Keratinocyte (primary cell): ENCODE measurements around the gene CAMKK2. TPM values are rescaled to one million over a fixed set of nuclear protein-coding genes. Genes with fewer than 3 reads are reported as not detected.

Experiments
- DNase-seq: peaks from one replicate; pipeline ENCODE4 v3.0.0-alpha.2; 2011; ENCODE audit warnings: low read depth, missing footprints, low spot score
- FAIRE-seq: peaks from 2 replicates; lab custom pipeline; 2011; peaks lifted over from hg19 to GRCh38; lab: Jason Lieb, UNC
- H2AFZ ChIP-seq: 2 replicates; pipeline ENCODE4 v1.6.0; 2012; ENCODE audit warnings: low read length, control low read depth, inconsistent platforms; ENCODE audit not compliant: control insufficient read depth
- H3K27ac ChIP-seq: 2 replicates; pipeline ENCODE4 v1.5.1; 2011; ENCODE audit warnings: low read length; ENCODE audit not compliant: control insufficient read depth, insufficient read depth
- H3K27me3 ChIP-seq: 3 replicates; pipeline ENCODE4 v1.6.0; 2011; ENCODE audit warnings: low read length; ENCODE audit not compliant: control insufficient read depth, insufficient read depth; ENCODE audit errors: extremely low read depth
- H3K36me3 ChIP-seq, 2 experiments: 2 replicates in 1 of 2; 3 replicates in 1 of 2; pipeline ENCODE4 v1.5.1; 2011; ENCODE audit warnings: low read length in 2 of 2, mild to moderate bottlenecking in 1 of 2; ENCODE audit not compliant: control insufficient read depth in 2 of 2, insufficient read depth in 2 of 2; ENCODE audit errors: extremely low read depth in 1 of 2
- H3K4me1 ChIP-seq: 3 replicates; pipeline ENCODE4 v1.5.1; 2011; ENCODE audit warnings: low read length; ENCODE audit not compliant: control insufficient read depth, insufficient read depth; ENCODE audit errors: extremely low read depth
- H3K4me2 ChIP-seq: 3 replicates; pipeline ENCODE4 v1.6.0; 2011; ENCODE audit warnings: low read depth, low read length; ENCODE audit not compliant: control insufficient read depth, insufficient read depth; ENCODE audit errors: extremely low read depth
- H3K4me3 ChIP-seq, 3 experiments: fragments of 200-600 bp in 1 of 3; sonication (generic) in 1 of 3; 2 replicates in 2 of 3; 3 replicates in 1 of 3; pipeline ENCODE4 v1.5.1; 2011 to 2016; ENCODE audit warnings: low read length in 3 of 3, mild to moderate bottlenecking in 3 of 3, control low read depth in 2 of 3, inconsistent platforms in 1 of 3, low read depth in 1 of 3, mixed read lengths in 1 of 3, mixed run types in 1 of 3, moderate library complexity in 1 of 3; ENCODE audit not compliant: control insufficient read depth in 2 of 3, insufficient read depth in 2 of 3; ENCODE audit errors: extremely low read depth in 1 of 3
- H3K79me2 ChIP-seq: 2 replicates; pipeline ENCODE4 v1.6.0; 2012; ENCODE audit warnings: low read length; ENCODE audit not compliant: control insufficient read depth, insufficient read depth
- H3K9ac ChIP-seq: 3 replicates; pipeline ENCODE4 v1.6.0; 2011; ENCODE audit warnings: low read length; ENCODE audit not compliant: control insufficient read depth, insufficient read depth; ENCODE audit errors: extremely low read depth
- H3K9me1 ChIP-seq: 3 replicates; pipeline ENCODE4 v1.6.0; 2011; ENCODE audit warnings: low read length; ENCODE audit not compliant: control insufficient read depth, insufficient read depth; ENCODE audit errors: extremely low read depth
- H3K9me3 ChIP-seq: 2 replicates; pipeline ENCODE4 v1.5.1; 2012; ENCODE audit warnings: low read depth, low read length; ENCODE audit not compliant: control insufficient read depth
- H4K20me1 ChIP-seq: 3 replicates; pipeline ENCODE4 v1.6.0; 2011; ENCODE audit warnings: low read length; ENCODE audit not compliant: control insufficient read depth, insufficient read depth; ENCODE audit errors: extremely low read depth
- EZH2 ChIP-seq: IDR thresholded peaks from one replicate; pipeline ENCODE4 v1.6.1; 2012; ENCODE audit warnings: inconsistent platforms, mild to moderate bottlenecking, low read length, moderate library complexity
- dilution Hi-C: fragments of 300-500 bp; cut with MboI; formaldehyde crosslinking; loops from one replicate; pipeline ENCODE4 v1.7.0; 2020; ENCODE audit warnings: low sequenced_read_pairs; ENCODE audit not compliant: extremely low pct_ligation_motif_present
- polyA plus RNA-seq, 5 experiments: library from polyadenylated mRNA; depleted of rRNA in 3 of 5; stranded (reverse) in 3 of 5; stranded (forward) in 1 of 5; unstranded in 1 of 5; fragments of >200 nt; gene quantifications; 1 replicate in 1 of 5; 2 replicates in 3 of 5; 3 replicates in 1 of 5; pipeline versions ENCODE4 v1.2.1 to v1.2.3, GENCODE V29; 2011 to 2012; ENCODE audit warnings: missing spikeins in 2 of 5, low read depth in 1 of 5, low replicate concordance in 1 of 5
- TF ChIP-seq, protein P1 (sequence below), 3 experiments: IDR thresholded peaks in 1 of 3; conservative IDR thresholded peaks in 1 of 3; optimal IDR thresholded peaks in 1 of 3; 2 replicates in 2 of 3; 3 replicates in 1 of 3; pipeline versions ENCODE3 to v1.5.1; 2011; ENCODE audit warnings: low read length in 3 of 3, mild to moderate bottlenecking in 3 of 3, moderate library complexity in 2 of 3, control low read depth in 1 of 3, inconsistent platforms in 1 of 3; ENCODE audit not compliant: insufficient read depth in 2 of 3; ENCODE audit errors: extremely low read depth in 1 of 3

Gene CAMKK2
- polyA plus RNA-seq, 1 donor (not counting 4 experiments of a cell fraction or from before 2014, with no cell fraction given), result 18.6 TPM

- no peaks in the 10 kb centered on the region for H3K9me1 ChIP-seq
- no peak overlapping the region for H3K9ac ChIP-seq
- H3K27ac ChIP-seq, result no peak overlapping the region
- no peak overlapping the region for H3K4me2 ChIP-seq
- dilution Hi-C loops, result no loop called here
- no peaks in the 10 kb centered on the region for H4K20me1 ChIP-seq
- H2AFZ ChIP-seq, result no peak overlapping the region
- DNase-seq, result no peak
- no peak for FAIRE-seq
- H3K27me3 ChIP-seq, result no peaks in the 10 kb centered on the region
- H3K36me3 ChIP-seq, result peaks cover 24 to 31% of the 10 kb centered on the region in 2 experiments
- no peak for TF ChIP-seq EZH2
- TF ChIP-seq, protein P1, sequence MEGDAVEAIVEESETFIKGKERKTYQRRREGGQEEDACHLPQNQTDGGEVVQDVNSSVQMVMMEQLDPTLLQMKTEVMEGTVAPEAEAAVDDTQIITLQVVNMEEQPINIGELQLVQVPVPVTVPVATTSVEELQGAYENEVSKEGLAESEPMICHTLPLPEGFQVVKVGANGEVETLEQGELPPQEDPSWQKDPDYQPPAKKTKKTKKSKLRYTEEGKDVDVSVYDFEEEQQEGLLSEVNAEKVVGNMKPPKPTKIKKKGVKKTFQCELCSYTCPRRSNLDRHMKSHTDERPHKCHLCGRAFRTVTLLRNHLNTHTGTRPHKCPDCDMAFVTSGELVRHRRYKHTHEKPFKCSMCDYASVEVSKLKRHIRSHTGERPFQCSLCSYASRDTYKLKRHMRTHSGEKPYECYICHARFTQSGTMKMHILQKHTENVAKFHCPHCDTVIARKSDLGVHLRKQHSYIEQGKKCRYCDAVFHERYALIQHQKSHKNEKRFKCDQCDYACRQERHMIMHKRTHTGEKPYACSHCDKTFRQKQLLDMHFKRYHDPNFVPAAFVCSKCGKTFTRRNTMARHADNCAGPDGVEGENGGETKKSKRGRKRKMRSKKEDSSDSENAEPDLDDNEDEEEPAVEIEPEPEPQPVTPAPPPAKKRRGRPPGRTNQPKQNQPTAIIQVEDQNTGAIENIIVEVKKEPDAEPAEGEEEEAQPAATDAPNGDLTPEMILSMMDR (optimal IDR thresholded peaks at IDR 0.05 in 1 of 3, IDR thresholded peaks at IDR 0.05 in 1 of 3, conservative IDR thresholded peaks at IDR 0.05 in 1 of 3; ENCODE audit: extremely low read depth in 1 of 3, insufficient read depth in 2 of 3, low read length in 3 of 3), result no peak
- no peak overlapping the region for H3K4me3 ChIP-seq
- H3K4me1 ChIP-seq, result no peaks in the 10 kb centered on the region
- no peaks in the 10 kb centered on the region for H3K79me2 ChIP-seq
- no peaks in the 10 kb centered on the region for H3K9me3 ChIP-seq
Measured at GRCh38 chr12:121326996-121327674, 30.6 kb upstream of the CAMKK2 start.

DNA sequence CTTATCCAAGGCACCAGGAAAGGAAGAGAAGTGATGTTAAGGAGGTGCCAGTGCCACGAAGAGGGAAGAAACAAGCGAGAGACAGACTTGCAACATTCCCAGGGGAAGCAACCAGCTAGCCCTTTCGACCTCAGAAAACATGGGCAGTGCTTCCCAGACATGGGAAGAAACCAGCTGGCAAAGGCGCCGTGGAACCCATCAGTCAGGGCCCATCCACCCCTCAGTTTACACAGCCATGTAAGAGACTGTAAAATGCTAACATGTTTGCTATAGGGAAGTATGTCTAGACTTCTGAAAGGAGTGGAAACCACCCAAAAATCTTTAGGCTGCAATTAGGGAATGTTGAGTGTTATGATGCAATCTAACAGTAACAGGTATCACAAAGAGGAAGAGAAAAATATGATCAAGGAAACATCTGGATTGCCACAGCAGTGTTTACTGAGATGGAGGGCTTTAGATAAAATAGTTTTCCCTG lies 29.4 kb upstream of the CAMKK2 start:
- H3K27ac ChIP-seq, result no peak overlapping the region
- no peaks in the 10 kb centered on the region for H3K79me2 ChIP-seq
- H3K4me2 ChIP-seq, result no peak overlapping the region
- no peaks in the 10 kb centered on the region for H4K20me1 ChIP-seq
- no peaks in the 10 kb centered on the region for H3K27me3 ChIP-seq
- no peaks in the 10 kb centered on the region for H3K9me3 ChIP-seq
- H2AFZ ChIP-seq, result no peak overlapping the region
- no peaks in the 10 kb centered on the region for H3K4me1 ChIP-seq
- dilution Hi-C loops, result no loop called here
- peaks cover 20 to 24% of the 10 kb centered on the region in 2 experiments for H3K36me3 ChIP-seq
- DNase-seq, result no peak
- FAIRE-seq, result no peak
- no peak for TF ChIP-seq EZH2
- TF ChIP-seq, protein P1 (optimal IDR thresholded peaks at IDR 0.05 in 1 of 3, IDR thresholded peaks at IDR 0.05 in 1 of 3, conservative IDR thresholded peaks at IDR 0.05 in 1 of 3; ENCODE audit: extremely low read depth in 1 of 3, insufficient read depth in 2 of 3, low read length in 3 of 3), result no peak
- H3K9me1 ChIP-seq, result no peaks in the 10 kb centered on the region
- no peak overlapping the region for H3K4me3 ChIP-seq
- H3K9ac ChIP-seq, result no peak overlapping the region
